ENCODE data around the gene CBX7. TPM values are rescaled to one million over a fixed set of nuclear protein-coding genes. Genes with fewer than 3 reads are reported as not detected.
A peak's percentile ranks its signal among the peaks of the same experiment; 100 is the strongest.

CBX7 gene
- 4.9 TPM for total RNA-seq (2013)
- polyA plus RNA-seq (10 to 100 TPM in 1 of 3 donors, 1 to 10 TPM in 2; 3.1 to 18.0 (median 4.0) TPM), polyA minus RNA-seq (5.6 and 9.1 TPM in 2 replicates), total RNA-seq (0.58 to 9.8 (median 6.3) reads per million in 11 experiments)

DNA sequence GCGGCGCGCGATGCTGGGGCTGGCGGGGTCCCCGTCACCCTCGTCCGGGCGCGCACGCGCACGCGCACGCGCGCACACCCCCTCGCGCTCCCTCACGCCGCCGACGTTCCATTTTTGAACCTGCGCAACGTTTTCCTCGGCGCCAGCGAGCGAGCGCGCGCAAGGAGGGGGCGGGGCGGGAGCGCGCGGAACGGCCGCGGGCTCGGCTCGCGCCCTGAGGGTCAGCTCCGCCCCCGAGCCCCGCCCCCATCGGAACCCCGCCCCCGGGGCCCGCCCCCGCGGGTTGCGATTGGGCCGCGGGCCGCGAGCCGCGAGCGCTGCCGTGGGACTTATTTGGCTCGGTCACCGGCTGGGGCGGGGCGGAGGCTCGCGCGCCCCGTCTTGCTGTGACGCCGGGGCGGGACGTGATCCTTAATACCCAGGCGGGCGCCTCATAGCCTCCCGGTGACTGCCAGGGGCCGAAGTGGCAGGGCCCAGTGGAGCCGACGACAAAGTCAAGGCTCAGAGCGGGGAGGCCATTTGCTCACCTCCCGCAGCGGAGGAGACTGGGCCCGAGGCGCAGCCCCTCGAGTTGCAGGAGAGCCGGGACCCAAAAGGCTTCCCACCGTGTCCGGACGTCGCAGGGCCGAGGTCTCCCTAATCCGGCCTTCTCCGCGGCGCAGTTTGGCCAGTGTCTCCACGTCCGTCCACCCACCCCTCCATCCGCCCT, at the start of gene CBX7:
Gene CBX7, minus strand, starts transcription at position 170 of the 709 bp plus-strand sequence. CDS start 236 bp downstream, outside the sequence.
- WGBS (ENCODE audit: insufficient coverage) = under 1% methylated on average over 97 of the region's 98 CpGs
- H3K9me3 Mint-ChIP-seq = peaks cover 0 to 6% (median 5%) of the 10 kb centered on the region in 7 donors
- peaks cover 2 to 20% of the 10 kb centered on the region in 2 donors for H3K36me3 ChIP-seq (replicated peaks in 1 of 2; ENCODE audit: control insufficient read depth in 1 of 2, insufficient read depth in 2 of 2, low read length in 2 of 2)
- H4K20me1 ChIP-seq (ENCODE audit: insufficient read depth, low read length) = no peaks in the 10 kb centered on the region
- H3K4me1 Mint-ChIP-seq = peaks cover 25% of the 10 kb centered on the region
- peaks cover 36 to 44% (median 38%) of the 10 kb centered on the region in 3 donors for H3K27me3 Mint-ChIP-seq (ENCODE audit: low read depth in 3 of 3)
- peaks cover 19 to 35% of the 10 kb centered on the region in 2 donors for H3K27me3 ChIP-seq (ENCODE audit: control insufficient read depth in 2 of 2, insufficient read depth in 2 of 2, low read length in 2 of 2)
- H3K27ac ChIP-seq (ENCODE audit: low read depth in 1 of 2, low read length in 2 of 2) = peak within 1 kb of the TSS in 1 of 2 donors; percentile 56
- H3K4me1 ChIP-seq (ENCODE audit: control insufficient read depth in 1 of 2, insufficient read depth in 2 of 2, low read length in 2 of 2) = peaks cover 18 to 25% of the 10 kb centered on the region in 2 donors
- H3K4me3 ChIP-seq (replicated peaks in 1 of 3; ENCODE audit: low read depth in 2 of 3, low read length in 3 of 3) = peak within 1 kb of the TSS; percentile 64 to 86 (median 84)
- H3K79me2 ChIP-seq (ENCODE audit: insufficient read depth, low read length) = no peaks in the 10 kb centered on the region
- intact Hi-C loops (cut with micrococcal nuclease) = loop anchor here (2.0 to 5.0 kb wide), 3 partner anchors 160 to 370 kb away; partner anchors contain the start of genes ATF4 (in 1 of the 2) and CBX6 (in 1 of the 2)
- H2AFZ ChIP-seq (ENCODE audit: insufficient read depth, low read depth, low read length, poor library complexity, severe bottlenecking) = peak within 1 kb of the TSS; percentile 87
- peaks cover 11 to 16% of the 10 kb centered on the region in 2 donors for H3K36me3 Mint-ChIP-seq
- H3K4me3 Mint-ChIP-seq = peak within 1 kb of the TSS; percentile 80 to 90
- peak within 1 kb of the TSS in 6 of 7 donors; percentile 37 to 84 (median 72) for H3K27ac Mint-ChIP-seq
- no peaks in the 10 kb centered on the region for H3K9me3 ChIP-seq (replicated peaks in 1 of 2; ENCODE audit: control insufficient read depth in 1 of 2, insufficient read depth in 1 of 2, low read length in 2 of 2)
- peak; percentile 87 to 91 (median 89) for DNase-seq
- peak within 1 kb of the TSS; percentile 89 for H3K4me2 ChIP-seq (replicated peaks; ENCODE audit: extremely low read depth, low read length, poor library complexity, severe bottlenecking)
- H3K9ac ChIP-seq (ENCODE audit: insufficient read depth, low read length, poor library complexity, severe bottlenecking) = peak within 1 kb of the TSS; percentile 64
- TF ChIP-seq, protein P1, sequence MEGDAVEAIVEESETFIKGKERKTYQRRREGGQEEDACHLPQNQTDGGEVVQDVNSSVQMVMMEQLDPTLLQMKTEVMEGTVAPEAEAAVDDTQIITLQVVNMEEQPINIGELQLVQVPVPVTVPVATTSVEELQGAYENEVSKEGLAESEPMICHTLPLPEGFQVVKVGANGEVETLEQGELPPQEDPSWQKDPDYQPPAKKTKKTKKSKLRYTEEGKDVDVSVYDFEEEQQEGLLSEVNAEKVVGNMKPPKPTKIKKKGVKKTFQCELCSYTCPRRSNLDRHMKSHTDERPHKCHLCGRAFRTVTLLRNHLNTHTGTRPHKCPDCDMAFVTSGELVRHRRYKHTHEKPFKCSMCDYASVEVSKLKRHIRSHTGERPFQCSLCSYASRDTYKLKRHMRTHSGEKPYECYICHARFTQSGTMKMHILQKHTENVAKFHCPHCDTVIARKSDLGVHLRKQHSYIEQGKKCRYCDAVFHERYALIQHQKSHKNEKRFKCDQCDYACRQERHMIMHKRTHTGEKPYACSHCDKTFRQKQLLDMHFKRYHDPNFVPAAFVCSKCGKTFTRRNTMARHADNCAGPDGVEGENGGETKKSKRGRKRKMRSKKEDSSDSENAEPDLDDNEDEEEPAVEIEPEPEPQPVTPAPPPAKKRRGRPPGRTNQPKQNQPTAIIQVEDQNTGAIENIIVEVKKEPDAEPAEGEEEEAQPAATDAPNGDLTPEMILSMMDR (IDR thresholded peaks at IDR 0.05) = no peak

DNA sequence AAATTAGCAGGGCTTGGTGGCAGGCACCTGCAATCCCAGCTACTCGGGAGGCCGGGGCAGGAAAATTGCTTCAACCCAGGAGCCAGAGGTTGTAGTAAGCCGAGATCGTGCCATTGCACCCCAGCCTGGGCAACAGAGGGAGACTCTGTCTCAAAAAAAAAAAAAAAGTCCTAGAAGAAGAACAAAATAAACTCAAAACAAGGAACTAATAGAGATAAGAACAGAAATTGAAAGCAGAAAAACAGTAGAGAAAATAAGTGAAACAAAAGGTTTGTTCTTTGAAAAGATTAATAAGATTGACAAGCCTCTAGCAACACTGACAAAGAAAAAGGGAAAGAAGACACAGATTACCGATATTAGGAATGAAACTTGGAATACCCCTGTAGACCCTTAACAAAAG, 45.1 kb upstream of the CBX7 start:
- Mint-ChIP-seq H3K9me3 (peaks cover 10 to 46% (median 26%) of the 10 kb centered on the region in 7 donors), H3K27me3 (ENCODE audit: low read depth in 3 of 3) (peaks cover 8 to 36% (median 16%) of the 10 kb centered on the region in 3 donors), H3K36me3 (no peaks in the 10 kb centered on the region), H3K4me1 (peaks cover 4% of the 10 kb centered on the region), H3K27ac (no peak overlapping the region), H3K4me3 (no peak overlapping the region)
- Histone ChIP-seq H3K27ac (ENCODE audit: low read depth in 1 of 2, low read length in 2 of 2) (no peak overlapping the region), H3K9ac (ENCODE audit: insufficient read depth, low read length, poor library complexity, severe bottlenecking) (no peak overlapping the region), H3K4me3 (replicated peaks in 1 of 3; ENCODE audit: low read depth in 2 of 3, low read length in 3 of 3) (no peak overlapping the region), H3K36me3 (replicated peaks in 1 of 2; ENCODE audit: control insufficient read depth in 1 of 2, insufficient read depth in 2 of 2, low read length in 2 of 2) (no peaks in the 10 kb centered on the region), H2AFZ (ENCODE audit: insufficient read depth, low read depth, low read length, poor library complexity, severe bottlenecking) (no peak overlapping the region), H3K79me2 (ENCODE audit: insufficient read depth, low read length) (no peaks in the 10 kb centered on the region), H3K27me3 (ENCODE audit: control insufficient read depth in 2 of 2, insufficient read depth in 2 of 2, low read length in 2 of 2) (peaks cover 0 to 5% of the 10 kb centered on the region in 2 donors), H4K20me1 (ENCODE audit: insufficient read depth, low read length) (no peaks in the 10 kb centered on the region), H3K4me1 (ENCODE audit: control insufficient read depth in 1 of 2, insufficient read depth in 2 of 2, low read length in 2 of 2) (no peaks in the 10 kb centered on the region), H3K4me2 (replicated peaks; ENCODE audit: extremely low read depth, low read length, poor library complexity, severe bottlenecking) (no peak overlapping the region), H3K9me3 (replicated peaks in 1 of 2; ENCODE audit: control insufficient read depth in 1 of 2, insufficient read depth in 1 of 2, low read length in 2 of 2) (peaks cover 4 to 24% of the 10 kb centered on the region in 2 donors)
- intact Hi-C loops (cut with micrococcal nuclease) = no loop called here
- no peak for DNase-seq
- 92% methylated on average over 2 of the region's 5 CpGs for WGBS (ENCODE audit: insufficient coverage)
- TF ChIP-seq, protein P1 (IDR thresholded peaks at IDR 0.05) = no peak

Data from CD14-positive monocyte (primary cell).